Activated CD8-positive, alpha-beta memory T cell treated with anti-CD3 and anti-CD28 coated beads, Interleukin-2, amount 50 U/mL, for 48 hours (primary cell): ENCODE data around the gene XAGE1B.
"Not testable (repeated sequence)": the region's sequence is repeated elsewhere in the genome, so short reads cannot be mapped to it uniquely, and the experiment has no call there.

Experiments used
- DNase-seq: peaks from one replicate; pipeline ENCODE4 v3.0.0-alpha.2; 2020

The XAGE1B gene, protein sequence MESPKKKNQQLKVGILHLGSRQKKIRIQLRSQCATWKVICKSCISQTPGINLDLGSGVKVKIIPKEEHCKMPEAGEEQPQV

GRCh38 chrX:52516987-52517325, at the start of gene XAGE1B:
Gene XAGE1B (minus strand): TSS chrX:52517063. CDS start chrX:52515527, 1,536 bp downstream.
- not testable (repeated sequence) for DNase-seq

GRCh38 chrX:52563105-52563504, 46.2 kb upstream of the XAGE1B start:
- no peak for DNase-seq

GRCh38 chrX:52558140-52558539, 41.3 kb upstream of the XAGE1B start:
- DNase-seq = no peak

- DNase-seq = no peak
Observed at GRCh38 chrX:52556741-52557140, 39.9 kb upstream of the XAGE1B start.

DNA sequence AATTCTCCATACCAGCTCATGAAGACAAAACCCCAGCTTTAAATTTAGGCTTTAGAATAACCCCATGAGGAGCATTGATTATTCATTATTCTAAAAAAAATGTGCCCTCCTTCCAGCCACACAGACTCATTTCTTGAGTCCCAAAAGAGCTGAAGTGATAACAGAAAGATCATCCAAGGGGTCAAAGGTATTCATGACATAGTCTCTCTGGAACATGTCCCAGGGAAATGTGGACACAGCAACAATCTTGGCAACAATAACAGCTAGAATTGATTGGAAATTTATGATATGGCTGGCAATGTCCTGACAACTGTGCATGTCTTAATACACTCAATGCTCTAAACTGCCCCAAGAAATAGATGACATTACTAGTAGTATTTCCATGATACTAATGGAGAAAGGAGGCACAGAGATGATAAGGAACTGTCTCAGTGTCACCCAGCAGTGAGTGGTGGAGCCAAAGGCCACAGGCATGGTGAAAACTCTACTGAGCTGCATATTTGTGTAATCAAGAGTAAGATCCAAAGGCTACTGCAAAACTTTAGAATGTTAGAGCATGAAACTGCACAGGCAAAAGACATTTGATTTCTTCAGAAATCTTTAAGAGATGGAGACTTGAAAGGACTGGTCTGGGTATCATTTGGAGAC, 37.3 kb upstream of the XAGE1B start:
- no peak for DNase-seq

GRCh38 chrX:52548769-52549168, 31.9 kb upstream of the XAGE1B start:
- not testable (repeated sequence) for DNase-seq

DNA sequence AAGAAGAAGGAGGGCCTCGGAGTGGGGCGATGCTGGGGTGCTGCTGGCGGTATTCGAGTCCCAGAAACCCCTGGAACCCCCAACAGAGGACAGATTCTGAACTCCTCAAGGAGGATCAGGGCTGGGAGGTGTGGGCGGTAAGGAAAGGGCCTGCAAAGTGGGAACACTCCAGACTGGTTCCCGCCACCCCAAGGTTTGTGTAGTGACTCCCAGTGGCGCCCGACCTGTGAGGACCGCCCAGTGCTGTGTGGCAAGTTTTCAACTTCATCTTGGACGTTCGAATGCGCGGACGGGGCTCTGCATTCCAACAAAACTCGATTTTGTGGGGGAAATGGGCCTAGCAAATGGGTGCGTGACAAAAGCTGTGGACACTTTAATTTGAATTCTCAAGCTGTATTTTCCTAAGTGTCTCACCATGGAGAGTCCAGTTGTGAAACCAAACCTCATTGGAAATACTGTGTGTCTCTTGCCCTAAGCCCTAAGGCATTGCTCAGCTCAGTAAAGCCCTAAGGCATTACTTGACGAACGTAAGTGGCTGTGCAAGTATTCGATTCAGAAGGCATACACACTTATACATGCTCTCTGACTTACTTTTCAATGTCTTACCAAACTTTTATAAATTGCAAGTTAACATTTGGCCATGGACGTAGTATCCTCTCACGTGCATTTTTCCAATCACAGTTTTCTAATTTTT, 27.4 kb upstream of the XAGE1B start:
- no peak for DNase-seq

- DNase-seq = no peak
Observed at GRCh38 chrX:52542311-52542710, 25.4 kb upstream of the XAGE1B start.

GRCh38 chrX:52541051-52541450, 24.2 kb upstream of the XAGE1B start:
- not testable (repeated sequence) for DNase-seq

DNA sequence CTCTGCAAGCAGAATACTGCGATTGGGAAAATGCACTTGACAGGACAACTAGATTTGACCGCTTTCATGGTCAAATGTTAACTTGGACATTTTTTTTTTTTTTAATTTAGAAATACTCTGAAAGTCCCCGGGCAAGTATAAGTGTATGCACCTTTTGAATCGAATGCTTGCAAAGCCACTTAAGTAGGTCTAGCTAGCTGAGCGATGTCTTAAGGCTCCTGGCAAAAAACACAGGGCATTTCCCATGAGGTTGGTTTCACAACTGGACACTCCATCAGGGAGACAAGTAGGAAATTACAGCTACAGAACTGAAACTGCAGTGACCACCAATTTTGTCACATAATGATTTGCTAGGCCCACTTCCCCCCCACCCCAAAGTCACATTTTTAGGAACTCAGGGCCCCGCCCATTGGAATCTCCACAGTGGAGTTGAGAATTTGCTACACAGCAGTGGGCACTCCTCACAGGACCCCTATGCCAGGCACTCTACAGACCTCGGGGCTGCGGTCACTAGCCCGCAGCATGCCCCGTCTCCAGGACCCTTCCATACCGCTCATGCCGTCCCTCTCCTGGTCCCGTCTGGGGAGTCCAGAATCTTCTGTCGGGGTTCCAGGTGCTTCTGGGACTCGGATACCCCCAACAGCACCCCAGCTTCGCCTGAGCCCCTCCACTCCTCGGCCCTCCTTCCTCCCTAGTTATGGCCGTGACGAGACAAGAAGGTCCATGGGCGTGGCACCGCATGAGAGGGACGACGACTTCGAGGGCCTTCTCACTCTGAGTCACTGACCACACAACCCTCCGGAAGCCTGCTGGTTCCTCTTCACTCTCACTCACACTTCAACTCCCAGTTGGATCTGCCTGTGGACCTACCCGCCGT, 515 bp downstream of the XAGE1B start:
- not testable (repeated sequence) for DNase-seq

DNA sequence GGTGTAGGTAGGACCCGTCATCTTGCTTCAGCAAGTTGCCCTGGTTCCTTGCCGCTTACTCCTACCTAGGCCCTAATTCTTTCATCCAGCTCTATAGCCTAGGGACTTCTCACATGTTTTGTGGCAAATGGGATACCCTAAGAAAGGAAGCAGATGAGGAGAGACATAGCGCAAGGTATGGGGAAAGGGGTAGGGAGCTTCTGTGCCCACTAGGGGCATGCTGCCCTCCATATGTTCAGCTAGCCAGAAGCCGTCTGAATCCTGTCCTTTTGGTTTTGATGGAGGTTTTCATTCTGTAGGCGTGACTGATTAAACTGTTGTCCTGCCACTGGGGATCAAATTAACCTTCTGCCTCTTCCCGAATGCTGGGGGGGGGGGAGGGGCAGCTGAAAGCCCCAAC, 5.7 kb downstream of the XAGE1B start:
- not testable (repeated sequence) for DNase-seq

DNA sequence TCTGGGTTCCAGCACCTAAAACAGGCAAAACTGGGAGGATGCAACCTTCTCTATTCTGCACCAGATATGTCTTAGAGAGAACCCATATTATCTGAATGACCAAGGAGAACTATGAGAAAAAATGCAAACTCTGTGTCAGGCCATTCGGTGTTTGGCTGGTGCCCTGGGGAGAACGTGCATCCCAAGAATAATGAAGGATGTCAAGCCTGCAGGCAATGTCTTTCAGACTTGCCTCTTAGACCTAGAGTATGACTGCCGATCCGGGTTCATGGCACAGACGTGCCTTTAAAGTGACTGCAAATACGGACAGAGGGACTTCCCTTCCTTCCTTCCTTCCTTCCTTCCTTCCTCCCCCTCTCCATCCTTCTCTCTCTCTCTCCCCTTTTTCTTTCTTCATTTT, 6.9 kb downstream of the XAGE1B start:
- DNase-seq = no peak

GRCh38 chrX:52507331-52507730, 9.5 kb downstream of the XAGE1B start:
- no peak for DNase-seq

- no peak for DNase-seq
Observed at GRCh38 chrX:52504551-52504950, 12.3 kb downstream of the XAGE1B start.

DNA sequence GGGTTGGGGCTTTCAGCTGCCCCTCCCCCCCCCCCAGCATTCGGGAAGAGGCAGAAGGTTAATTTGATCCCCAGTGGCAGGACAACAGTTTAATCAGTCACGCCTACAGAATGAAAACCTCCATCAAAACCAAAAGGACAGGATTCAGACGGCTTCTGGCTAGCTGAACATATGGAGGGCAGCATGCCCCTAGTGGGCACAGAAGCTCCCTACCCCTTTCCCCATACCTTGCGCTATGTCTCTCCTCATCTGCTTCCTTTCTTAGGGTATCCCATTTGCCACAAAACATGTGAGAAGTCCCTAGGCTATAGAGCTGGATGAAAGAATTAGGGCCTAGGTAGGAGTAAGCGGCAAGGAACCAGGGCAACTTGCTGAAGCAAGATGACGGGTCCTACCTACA, 15.5 kb downstream of the XAGE1B start:
- DNase-seq = not testable (repeated sequence)

- not testable (repeated sequence) for DNase-seq
Observed at GRCh38 chrX:52496419-52496772, 20.5 kb downstream of the XAGE1B start.

DNA sequence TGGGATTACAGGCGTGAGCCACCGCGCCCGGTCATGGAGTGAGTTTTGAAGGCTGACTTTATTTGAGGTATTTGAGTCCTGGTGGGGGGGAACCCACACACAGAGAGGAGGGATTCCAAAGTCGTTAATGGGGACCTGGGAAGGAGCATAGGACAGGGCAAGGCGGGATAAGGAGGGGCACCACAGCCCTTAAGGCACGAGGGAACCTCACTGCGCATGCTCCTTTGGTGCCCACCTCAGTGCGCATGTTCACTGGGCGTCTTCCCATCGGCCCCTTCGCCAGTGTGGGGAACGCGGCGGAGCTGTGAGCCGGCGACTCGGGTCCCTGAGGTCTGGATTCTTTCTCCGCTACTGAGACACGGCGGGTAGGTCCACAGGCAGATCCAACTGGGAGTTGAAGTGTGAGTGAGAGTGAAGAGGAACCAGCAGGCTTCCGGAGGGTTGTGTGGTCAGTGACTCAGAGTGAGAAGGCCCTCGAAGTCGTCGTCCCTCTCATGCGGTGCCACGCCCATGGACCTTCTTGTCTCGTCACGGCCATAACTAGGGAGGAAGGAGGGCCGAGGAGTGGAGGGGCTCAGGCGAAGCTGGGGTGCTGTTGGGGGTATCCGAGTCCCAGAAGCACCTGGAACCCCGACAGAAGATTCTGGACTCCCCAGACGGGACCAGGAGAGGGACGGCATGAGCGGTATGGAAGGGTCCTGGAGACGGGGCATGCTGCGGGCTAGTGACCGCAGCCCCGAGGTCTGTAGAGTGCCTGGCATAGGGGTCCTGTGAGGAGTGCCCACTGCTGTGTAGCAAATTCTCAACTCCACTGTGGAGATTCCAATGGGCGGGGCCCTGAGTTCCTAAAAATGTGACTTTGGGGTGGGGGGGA, 21.1 kb downstream of the XAGE1B start, which contains the start of gene XAGE1A:
XAGE1A (plus strand) TSS at position 264 of the 874 bp plus-strand sequence. CDS start 1,554 bp downstream, outside the sequence.
- DNase-seq = not testable (repeated sequence)

DNA sequence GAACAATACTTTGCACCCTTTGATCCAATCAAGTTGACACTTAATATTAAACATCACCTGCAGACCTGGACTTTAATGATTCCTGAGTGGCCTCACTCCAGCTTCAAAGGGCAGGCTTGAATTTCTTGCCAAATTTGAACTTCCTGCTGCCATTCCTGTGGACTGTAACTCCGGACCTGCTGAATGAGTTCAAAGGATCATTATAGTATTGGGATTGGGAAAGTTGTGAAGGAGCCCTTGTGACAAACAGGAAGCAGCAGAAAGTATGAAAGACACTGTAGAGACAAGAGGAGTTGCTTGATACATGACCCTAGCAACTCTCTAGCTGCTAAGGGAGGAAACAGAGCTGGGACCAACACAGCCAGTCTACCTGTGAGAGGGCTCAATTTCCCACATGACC, 45.6 kb downstream of the XAGE1B start:
- DNase-seq = not testable (repeated sequence)
